ENCODE data around the gene JAKMIP2.

JAKMIP2 gene

GRCh38 chr5:147760086-147760875 is 22.2 kb downstream of the JAKMIP2 start:
- TF ChIP-seq CTCF (IDR thresholded peaks at IDR 0.05; ENCODE audit: low read depth, low read length), result no peak

GRCh38 chr5:147759441-147759840 is 23.1 kb downstream of the JAKMIP2 start:
- Histone ChIP-seq H3K4me3 (ENCODE audit: low read depth, low read length) (no peak overlapping the region), H3K27me3 (no peaks in the 10 kb centered on the region), H3K9me3 (no peaks in the 10 kb centered on the region), H3K36me3 (no peaks in the 10 kb centered on the region), H3K4me1 (no peaks in the 10 kb centered on the region)
- no peak for DNase-seq
- TF ChIP-seq CTCF (IDR thresholded peaks at IDR 0.05; ENCODE audit: low read depth, low read length), result no peak

More at GRCh38 chr5:147760086-147760875, 22.2 kb downstream of the JAKMIP2 start:
- Histone ChIP-seq H3K27me3 (no peaks in the 10 kb centered on the region), H3K36me3 (no peaks in the 10 kb centered on the region), H3K4me3 (ENCODE audit: low read depth, low read length) (no peak overlapping the region), H3K9me3 (no peaks in the 10 kb centered on the region), H3K4me1 (no peaks in the 10 kb centered on the region)
- no peak for DNase-seq

GRCh38 chr5:147756566-147756965 is 26.0 kb downstream of the JAKMIP2 start:
- no peaks in the 10 kb centered on the region for H3K4me1 ChIP-seq
- no peak for DNase-seq
- no peak overlapping the region for H3K4me3 ChIP-seq (ENCODE audit: low read depth, low read length)
- H3K27me3 ChIP-seq, result no peaks in the 10 kb centered on the region
- H3K9me3 ChIP-seq, result no peaks in the 10 kb centered on the region
- no peaks in the 10 kb centered on the region for H3K36me3 ChIP-seq
- TF ChIP-seq CTCF (IDR thresholded peaks at IDR 0.05; ENCODE audit: low read depth, low read length), result no peak

- Histone ChIP-seq H3K4me3 (ENCODE audit: low read depth, low read length) (no peak overlapping the region), H3K36me3 (no peaks in the 10 kb centered on the region; the same call in 1 of the 2 replicates), H3K4me1 (peaks cover 7% of the 10 kb centered on the region), H3K27me3 (no peaks in the 10 kb centered on the region), H3K9me3 (no peaks in the 10 kb centered on the region)
- TF ChIP-seq CTCF (IDR thresholded peaks at IDR 0.05; ENCODE audit: low read depth, low read length), result no peak
- DNase-seq, result no peak
Observed at GRCh38 chr5:147754372-147755122, 28.0 kb downstream of the JAKMIP2 start.

- Histone ChIP-seq H3K9me3 (no peaks in the 10 kb centered on the region), H3K27me3 (no peaks in the 10 kb centered on the region), H3K4me1 (peaks cover 7% of the 10 kb centered on the region), H3K4me3 (ENCODE audit: low read depth, low read length) (no peak overlapping the region), H3K36me3 (no peaks in the 10 kb centered on the region; the same call in 1 of the 2 replicates)
- no peak for DNase-seq
- TF ChIP-seq CTCF (IDR thresholded peaks at IDR 0.05; ENCODE audit: low read depth, low read length), result no peak
Observed at GRCh38 chr5:147753765-147754164, 28.8 kb downstream of the JAKMIP2 start.
